ENCODE data around the gene DIAPH1.

- TF ChIP-seq CTCF (conservative IDR thresholded peaks at IDR 0.05) (no peak), ZFX (IDR thresholded peaks at IDR 0.05) (no peak)
These were observed 132.7 kb downstream of the DIAPH1 start for GRCh38 chr5:141486091-141486490.

Measured in C4-2B (cell line).